B cell (primary cell): ENCODE data around the gene GRID1. TPM values are rescaled to one million over a fixed set of nuclear protein-coding genes. Genes with fewer than 3 reads are reported as not detected.

Experiments
- ATAC-seq: fragments of 200-7000 bp; cut with Tn5 transposase; one replicate; pipeline ENCODE4 v1.10.0; 2021; ENCODE audit warnings: low read depth, mild to moderate bottlenecking, moderate number of reproducible peaks, moderate library complexity
- CTCF ChIA-PET: fragments of 350-600 bp; sonication (Branson Sonifier 250); formaldehyde crosslinking; loops from one replicate; lab custom pipeline; 2021; ENCODE audit warnings: antibody characterized with exemption, inconsistent platforms; lab: Charles Lee
- POLR2A ChIA-PET: fragments of 350-600 bp; sonication (Branson Sonifier 250); formaldehyde crosslinking; loops from one replicate; lab custom pipeline; 2021; ENCODE audit warnings: antibody characterized with exemption; lab: Charles Lee
- DNase-seq: peaks from one replicate; pipeline ENCODE4 v3.0.0; 2013
- H2AFZ ChIP-seq: 2 replicates; pipeline ENCODE4 v1.6.1; 2012; ENCODE audit warnings: mild to moderate bottlenecking, low read depth, low read length; ENCODE audit not compliant: insufficient read depth, poor library complexity, severe bottlenecking
- H3K27ac ChIP-seq, 2 donors: 1 replicate in 1 of 2; 2 replicates in 1 of 2; pipeline ENCODE4 v1.5.1; 2012 to 2013; ENCODE audit warnings: low read length in 2 of 2, mild to moderate bottlenecking in 2 of 2, moderate library complexity in 1 of 2
- H3K27me3 ChIP-seq, 4 experiments: fragments of 200-600 bp in 1 of 4; sonication (generic) in 1 of 4; replicated peaks in 1 of 4; 1 replicate in 2 of 4; 2 replicates in 2 of 4; pipeline versions ENCODE4 v1.6.1 to v1.7.0; 2013 to 2016; ENCODE audit warnings: low read length in 3 of 4, mild to moderate bottlenecking in 2 of 4, mixed read lengths in 1 of 4, moderate library complexity in 1 of 4; ENCODE audit not compliant: insufficient read depth in 4 of 4, control insufficient read depth in 3 of 4; ENCODE audit errors: control extremely low read depth in 1 of 4
- H3K36me3 ChIP-seq, 2 experiments: replicated peaks in 1 of 2; 1 replicate in 1 of 2; 2 replicates in 1 of 2; pipeline versions ENCODE4 v1.6.1 to v1.7.1; 2013; ENCODE audit warnings: low read length in 1 of 2; ENCODE audit not compliant: insufficient read depth in 2 of 2, control insufficient read depth in 1 of 2; ENCODE audit errors: control extremely low read depth in 1 of 2, extremely low read depth in 1 of 2
- H3K4me1 ChIP-seq, 2 donors: fragments of 200-600 bp in 1 of 2; sonication (generic) in 1 of 2; 1 replicate in 1 of 2; 2 replicates in 1 of 2; pipeline versions ENCODE4 v1.5.1 to v1.6.1; 2013 to 2017; ENCODE audit warnings: low read length in 2 of 2; ENCODE audit not compliant: control insufficient read depth in 2 of 2, insufficient read depth in 2 of 2
- H3K4me2 ChIP-seq: replicated peaks from 2 replicates; pipeline ENCODE3; 2012; ENCODE audit warnings: mild to moderate bottlenecking, low read depth, low read length; ENCODE audit not compliant: poor library complexity, severe bottlenecking
- H3K4me3 ChIP-seq, 5 experiments: fragments of 200-600 bp in 1 of 5; sonication (generic) in 1 of 5; 1 replicate in 3 of 5; 2 replicates in 2 of 5; pipeline versions ENCODE4 v1.5.1 to v1.7.0; 2011 to 2016; ENCODE audit warnings: low read length in 4 of 5, mild to moderate bottlenecking in 4 of 5, low read depth in 2 of 5, control low read depth in 1 of 5, moderate library complexity in 1 of 5; ENCODE audit not compliant: insufficient read depth in 1 of 5; ENCODE audit errors: control extremely low read depth in 1 of 5, extremely low read depth in 1 of 5
- H3K79me2 ChIP-seq: fragments of 200-600 bp; sonication (generic); one replicate; pipeline ENCODE4 v1.6.0; 2016; ENCODE audit warnings: low read length; ENCODE audit not compliant: control insufficient read depth, insufficient read depth
- H3K9ac ChIP-seq: fragments of 200-600 bp; sonication (generic); 2 replicates; pipeline ENCODE4 v1.6.1; 2017; ENCODE audit warnings: mild to moderate bottlenecking, low read length, moderate library complexity
- H3K9me3 ChIP-seq, 3 donors: one replicate each; pipeline versions ENCODE4 v1.6.1 to v1.7.1; 2013; ENCODE audit warnings: low read length in 2 of 3; ENCODE audit not compliant: control insufficient read depth in 2 of 3, insufficient read depth in 1 of 3; ENCODE audit errors: control extremely low read depth in 1 of 3
- H4K20me1 ChIP-seq: 2 replicates; pipeline ENCODE4 v1.6.0; 2012; ENCODE audit warnings: mild to moderate bottlenecking, low read length; ENCODE audit not compliant: insufficient read depth, control insufficient read depth, poor library complexity, severe bottlenecking
- H3K27ac Mint-ChIP-seq: one replicate; pipeline ENCODE4 v1.8.0; 2021; ENCODE audit warnings: mixed read lengths
- H3K27me3 Mint-ChIP-seq: one replicate; pipeline ENCODE4 v1.8.0; 2021; ENCODE audit warnings: mixed read lengths
- H3K4me1 Mint-ChIP-seq: one replicate; pipeline ENCODE4 v1.8.0; 2021; ENCODE audit warnings: mixed read lengths
- H3K4me3 Mint-ChIP-seq: one replicate; pipeline ENCODE4 v1.8.0; 2021; ENCODE audit warnings: mixed read lengths
- H3K9me3 Mint-ChIP-seq: one replicate; pipeline ENCODE4 v1.8.0; 2022; ENCODE audit warnings: mixed read lengths; ENCODE audit not compliant: insufficient read depth
- CTCF ChIP-seq: fragments of 200-600 bp; IDR thresholded peaks from one replicate; pipeline ENCODE4 v1.8.0; 2022; ENCODE audit warnings: antibody characterized with exemption, mild to moderate bottlenecking
- EZH2 ChIP-seq: IDR thresholded peaks from 2 replicates; pipeline ENCODE4 v1.6.1; 2012; ENCODE audit warnings: borderline replicate concordance, low read depth, mild to moderate bottlenecking, moderate library complexity, low read length; ENCODE audit not compliant: insufficient read depth, poor library complexity, severe bottlenecking
- WGBS: methylation state at CpG from one replicate; pipeline ENCODE4 v1.1.5; 2013; ENCODE audit warnings: missing lambda C conversion rate; ENCODE audit not compliant: insufficient coverage; 5-methylcytosine and 5-hydroxymethylcytosine counted together
- intact Hi-C: fragments of 100-400 bp; cut with micrococcal nuclease; formaldehyde crosslinking; loops from one replicate; pipeline ENCODE4 v1.10.0; 2022
- polyA plus RNA-seq: library from polyadenylated mRNA; depleted of rRNA; stranded (reverse); fragments of >200 nt; gene quantifications from 2 replicates; pipeline ENCODE4 v1.2.3, GENCODE V29; 2012
- total RNA-seq, 2 donors: library from RNA; stranded (reverse); fragments of 120-200 nt in 1 of 2; gene quantifications; 1 replicate in 1 of 2; 2 replicates in 1 of 2; pipeline versions ENCODE4 v1.2.3 to v1.2.4, GENCODE V29; 2013 to 2022

Gene GRID1
- total and polyA plus RNA-seq, 2 donors (not counting 1 experiment from before 2014, with no cell fraction given) = not detected

GRCh38 chr10:86266446-86267242, 100.0 kb downstream of the GRID1 start:
- CTCF ChIA-PET = no interaction called here
- no peak for ATAC-seq
- Mint-ChIP-seq H3K4me3 (no peak overlapping the region), H3K27me3 (peaks cover 35% of the 10 kb centered on the region), H3K4me1 (no peaks in the 10 kb centered on the region), H3K9me3 (no peaks in the 10 kb centered on the region), H3K27ac (no peak overlapping the region)
- Histone ChIP-seq H4K20me1 (no peaks in the 10 kb centered on the region), H3K4me3 (no peak overlapping the region), H3K36me3 (no peaks in the 10 kb centered on the region), H3K9ac (no peak overlapping the region), H3K27me3 (peaks cover 0 to 18% (median 1%) of the 10 kb centered on the region in 4 experiments), H3K4me1 (no peaks in the 10 kb centered on the region), H3K79me2 (no peaks in the 10 kb centered on the region), H3K9me3 (peaks cover 0 to 12% (median 0%) of the 10 kb centered on the region in 3 donors), H2AFZ (no peak overlapping the region), H3K27ac (no peak overlapping the region), H3K4me2 (no peak overlapping the region)
- DNase-seq = no peak
- intact Hi-C loops = no loop called here
- TF ChIP-seq EZH2 (no peak), CTCF (no peak)
- 95% methylated on average over 2 of the region's 7 CpGs for WGBS
- POLR2A ChIA-PET = no interaction called here

GRCh38 chr10:86265895-86266259, 100.7 kb downstream of the GRID1 start:
- POLR2A ChIA-PET = no interaction called here
- CTCF ChIA-PET = no interaction called here
- Histone ChIP-seq H3K79me2 (no peaks in the 10 kb centered on the region), H3K9ac (no peak overlapping the region), H3K4me3 (no peak overlapping the region), H3K9me3 (peaks cover 0 to 12% (median 0%) of the 10 kb centered on the region in 3 donors), H4K20me1 (no peaks in the 10 kb centered on the region), H3K36me3 (no peaks in the 10 kb centered on the region), H3K27me3 (peaks cover 0 to 18% (median 1%) of the 10 kb centered on the region in 4 experiments), H3K4me1 (no peaks in the 10 kb centered on the region), H3K4me2 (no peak overlapping the region), H3K27ac (no peak overlapping the region), H2AFZ (no peak overlapping the region)
- TF ChIP-seq CTCF (no peak), EZH2 (no peak)
- 92% methylated on average over 3 of the region's 3 CpGs for WGBS
- Mint-ChIP-seq H3K4me1 (no peaks in the 10 kb centered on the region), H3K27ac (no peak overlapping the region), H3K4me3 (no peak overlapping the region), H3K27me3 (peaks cover 43% of the 10 kb centered on the region), H3K9me3 (no peaks in the 10 kb centered on the region)
- intact Hi-C loops = no loop called here
- DNase-seq (no peak), ATAC-seq (no peak)
